ENCODE data around the gene STXBP4.
A peak's percentile ranks its signal among the peaks of the same experiment; 100 is the strongest.

STXBP4 gene

GRCh38 chr17:54968262-54968987 is at the start of gene STXBP4, which contains the start of gene COX11:
STXBP4 (plus strand) TSS chr17:54968765; CDS start chr17:54986220, 17,455 bp downstream.
COX11 (minus strand) TSS chr17:54968654; CDS start chr17:54968646, 8 bp downstream.
- Mint-ChIP-seq H3K27ac (peak within 1 kb of the TSS in 1 of 2 donors; percentile 84), H3K27me3 (no peaks in the 10 kb centered on the region), H3K9me3 (no peaks in the 10 kb centered on the region), H3K4me3 (no peak within 1 kb of the TSS), H3K4me1 (peaks cover 14% of the 10 kb centered on the region)
- ATAC-seq (peak; percentile 97), DNase-seq (peak; percentile 93 to 96)

- Mint-ChIP-seq H3K4me3 (no peak overlapping the region), H3K27ac (no peak overlapping the region), H3K9me3 (peaks cover 7 to 28% of the 10 kb centered on the region in 2 donors), H3K27me3 (no peaks in the 10 kb centered on the region), H3K4me1 (no peaks in the 10 kb centered on the region)
- DNase-seq (no peak), ATAC-seq (no peak)
Observed at GRCh38 chr17:54919425-54919824, 49.1 kb upstream of the STXBP4 start.

- Mint-ChIP-seq H3K4me3 (no peak overlapping the region), H3K4me1 (no peaks in the 10 kb centered on the region), H3K27ac (no peak overlapping the region), H3K27me3 (no peaks in the 10 kb centered on the region), H3K9me3 (peaks cover 7 to 27% of the 10 kb centered on the region in 2 donors)
- DNase-seq (no peak), ATAC-seq (no peak)
Observed at GRCh38 chr17:54920819-54921218, 47.7 kb upstream of the STXBP4 start.

GRCh38 chr17:54924405-54924804 is 44.2 kb upstream of the STXBP4 start:
- Mint-ChIP-seq H3K27me3 (no peaks in the 10 kb centered on the region), H3K4me1 (no peaks in the 10 kb centered on the region)
- ATAC-seq: no peak

GRCh38 chr17:54927525-54927924 is 41.0 kb upstream of the STXBP4 start:
- Mint-ChIP-seq H3K9me3 (no peaks in the 10 kb centered on the region), H3K27ac (no peak overlapping the region), H3K4me3 (no peak overlapping the region), H3K27me3 (no peaks in the 10 kb centered on the region), H3K4me1 (no peaks in the 10 kb centered on the region)
- no peak for DNase-seq
- ATAC-seq: no peak

More at GRCh38 chr17:54924405-54924804, 44.2 kb upstream of the STXBP4 start:
- DNase-seq: no peak
- Mint-ChIP-seq H3K9me3 (no peaks in the 10 kb centered on the region), H3K27ac (no peak overlapping the region), H3K4me3 (no peak overlapping the region)

GRCh38 chr17:54932711-54933110 is 35.9 kb upstream of the STXBP4 start:
- DNase-seq: no peak
- Mint-ChIP-seq H3K4me3 (no peak overlapping the region), H3K27me3 (no peaks in the 10 kb centered on the region), H3K27ac (no peak overlapping the region), H3K9me3 (no peaks in the 10 kb centered on the region), H3K4me1 (no peaks in the 10 kb centered on the region)
- ATAC-seq: no peak

- H3K4me1 Mint-ChIP-seq: no peaks in the 10 kb centered on the region
- DNase-seq (no peak), ATAC-seq (no peak)
- no peaks in the 10 kb centered on the region for H3K27me3 Mint-ChIP-seq
- H3K4me3 Mint-ChIP-seq: no peak overlapping the region
- H3K27ac Mint-ChIP-seq: no peak overlapping the region
- no peaks in the 10 kb centered on the region for H3K9me3 Mint-ChIP-seq
Observed at GRCh38 chr17:54933921-54934320, 34.6 kb upstream of the STXBP4 start.

GRCh38 chr17:54935471-54935870 is 33.1 kb upstream of the STXBP4 start:
- Mint-ChIP-seq H3K27me3 (no peaks in the 10 kb centered on the region), H3K27ac (no peak overlapping the region)
- DNase-seq: no peak

GRCh38 chr17:54937018-54937417 is 31.5 kb upstream of the STXBP4 start:
- no peak for DNase-seq
- Mint-ChIP-seq H3K27ac (no peak overlapping the region), H3K9me3 (no peaks in the 10 kb centered on the region), H3K27me3 (no peaks in the 10 kb centered on the region), H3K4me3 (no peak overlapping the region), H3K4me1 (no peaks in the 10 kb centered on the region)
- no peak for ATAC-seq

More at GRCh38 chr17:54935471-54935870, 33.1 kb upstream of the STXBP4 start:
- no peak for ATAC-seq
- H3K4me1 Mint-ChIP-seq: no peaks in the 10 kb centered on the region
- H3K9me3 Mint-ChIP-seq: no peaks in the 10 kb centered on the region
- no peak overlapping the region for H3K4me3 Mint-ChIP-seq

- Mint-ChIP-seq H3K27ac (no peak overlapping the region), H3K9me3 (no peaks in the 10 kb centered on the region), H3K4me1 (no peaks in the 10 kb centered on the region), H3K4me3 (no peak overlapping the region), H3K27me3 (no peaks in the 10 kb centered on the region)
- DNase-seq (no peak), ATAC-seq (no peak)
Observed at GRCh38 chr17:54937426-54937825, 31.1 kb upstream of the STXBP4 start.

GRCh38 chr17:54941285-54941684 is 27.3 kb upstream of the STXBP4 start:
- Mint-ChIP-seq H3K4me3 (no peak overlapping the region), H3K27me3 (no peaks in the 10 kb centered on the region), H3K4me1 (peaks cover 10% of the 10 kb centered on the region), H3K9me3 (no peaks in the 10 kb centered on the region), H3K27ac (no peak overlapping the region)
- ATAC-seq (no peak), DNase-seq (no peak)

GRCh38 chr17:54944796-54945195 is 23.8 kb upstream of the STXBP4 start:
- DNase-seq (no peak), ATAC-seq (no peak)
- no peak overlapping the region for H3K27ac Mint-ChIP-seq
- H3K27me3 Mint-ChIP-seq: peaks cover 14% of the 10 kb centered on the region
- no peak overlapping the region for H3K4me3 Mint-ChIP-seq
- peaks cover 17% of the 10 kb centered on the region for H3K4me1 Mint-ChIP-seq
- no peaks in the 10 kb centered on the region for H3K9me3 Mint-ChIP-seq

GRCh38 chr17:54945231-54945630 is 23.3 kb upstream of the STXBP4 start:
- no peak for DNase-seq
- H3K27ac Mint-ChIP-seq: peak overlapping the region in 1 of 2 donors; percentile 80
- no peaks in the 10 kb centered on the region for H3K9me3 Mint-ChIP-seq
- H3K27me3 Mint-ChIP-seq: peaks cover 14% of the 10 kb centered on the region
- ATAC-seq: no peak
- no peak overlapping the region for H3K4me3 Mint-ChIP-seq
- peaks cover 17% of the 10 kb centered on the region for H3K4me1 Mint-ChIP-seq

- Mint-ChIP-seq H3K4me3 (no peak overlapping the region), H3K9me3 (no peaks in the 10 kb centered on the region), H3K4me1 (peaks cover 17% of the 10 kb centered on the region), H3K27ac (peak overlapping the region in 1 of 2 donors; percentile 80), H3K27me3 (peaks cover 14% of the 10 kb centered on the region)
- DNase-seq: no peak
- no peak for ATAC-seq
Observed at GRCh38 chr17:54945671-54946070, 22.9 kb upstream of the STXBP4 start.

- H3K27ac Mint-ChIP-seq: no peak overlapping the region
- peaks cover 14% of the 10 kb centered on the region for H3K27me3 Mint-ChIP-seq
- ATAC-seq (no peak), DNase-seq (no peak)
- H3K9me3 Mint-ChIP-seq: no peaks in the 10 kb centered on the region
- no peak overlapping the region for H3K4me3 Mint-ChIP-seq
- H3K4me1 Mint-ChIP-seq: peaks cover 17% of the 10 kb centered on the region
Observed at GRCh38 chr17:54947396-54947795, 21.2 kb upstream of the STXBP4 start.

GRCh38 chr17:54948380-54948779 is 20.2 kb upstream of the STXBP4 start:
- H3K9me3 Mint-ChIP-seq: no peaks in the 10 kb centered on the region
- H3K4me1 Mint-ChIP-seq: peaks cover 17% of the 10 kb centered on the region
- DNase-seq: peak in 1 of 2 donors; percentile 13
- peak overlapping the region; percentile 10 to 65 for H3K27ac Mint-ChIP-seq
- ATAC-seq: peak; percentile 83
- no peak overlapping the region for H3K4me3 Mint-ChIP-seq
- peaks cover 14% of the 10 kb centered on the region for H3K27me3 Mint-ChIP-seq

GRCh38 chr17:54950116-54950515 is 18.4 kb upstream of the STXBP4 start:
- H3K27me3 Mint-ChIP-seq: peaks cover 14% of the 10 kb centered on the region
- H3K4me3 Mint-ChIP-seq: no peak overlapping the region

More at GRCh38 chr17:54950116-54950515, 18.4 kb upstream of the STXBP4 start:
- Mint-ChIP-seq H3K27ac (no peak overlapping the region), H3K9me3 (no peaks in the 10 kb centered on the region), H3K4me1 (peaks cover 12% of the 10 kb centered on the region)
- DNase-seq (no peak), ATAC-seq (no peak)

All from stimulated activated naive CD8-positive, alpha-beta T cell treated with anti-CD3 and anti-CD28 coated beads, Interleukin-15, amount 100 ng/mL, for 72 hours (primary cell).